SK-N-SH (cell line): ENCODE data around the gene SDR42E1.

Experiments used
- CTCF ChIP-seq: fragments of 200-600 bp; sonication (generic); IDR thresholded peaks from 2 replicates; pipeline ENCODE4 v1.6.1; 2017; ENCODE audit warnings: antibody characterized with exemption, mild to moderate bottlenecking, moderate library complexity
- FOSL2 ChIP-seq: IDR thresholded peaks from 2 replicates; pipeline ENCODE4 v1.4.0; 2012; ENCODE audit warnings: low read depth, mild to moderate bottlenecking, moderate library complexity, borderline replicate concordance
- JUND ChIP-seq: IDR thresholded peaks from 2 replicates; pipeline ENCODE4 v1.4.0; 2012
- NRF1 ChIP-seq: IDR thresholded peaks from 2 replicates; pipeline ENCODE4 v1.6.1; 2012; ENCODE audit warnings: low read depth, mild to moderate bottlenecking, low read length
- REST ChIP-seq: IDR thresholded peaks from 2 replicates; pipeline ENCODE4 v1.6.1; 2012; ENCODE audit warnings: mild to moderate bottlenecking, low read depth, low read length, moderate library complexity
- SIN3A ChIP-seq: IDR thresholded peaks from 2 replicates; pipeline ENCODE4 v1.6.1; 2012; ENCODE audit warnings: low read depth, mild to moderate bottlenecking, low read length, moderate library complexity, borderline replicate concordance
- TAF1 ChIP-seq: IDR thresholded peaks from 2 replicates; pipeline ENCODE4 v1.6.1; 2012; ENCODE audit warnings: low read depth, mild to moderate bottlenecking, low read length, moderate library complexity, borderline replicate concordance
- YY1 ChIP-seq: IDR thresholded peaks from 2 replicates; pipeline ENCODE4 v1.4.0; 2012; ENCODE audit warnings: low read depth, mild to moderate bottlenecking

- no peak for TF ChIP-seq FOSL2
- no peak for TF ChIP-seq CTCF
- TF ChIP-seq REST: no peak
- TF ChIP-seq YY1: no peak
- no peak for TF ChIP-seq NRF1
- no peak for TF ChIP-seq TAF1
- no peak for TF ChIP-seq SIN3A
- no peak for TF ChIP-seq JUND
Observed at GRCh38 chr16:82045465-82045864, 34.2 kb upstream of the SDR42E1 start.
